ENCODE data around the gene HES2. TPM values are rescaled to one million over a fixed set of nuclear protein-coding genes. Genes with fewer than 3 reads are reported as not detected.
"Not testable (repeated sequence)": the region's sequence is repeated elsewhere in the genome, so short reads cannot be mapped to it uniquely, and the experiment has no call there.

Gene HES2
- total and polyA plus RNA-seq, 2 donors (not counting 1 experiment from before 2014, with no cell fraction given): 0.50 TPM; not detected in 1

DNA sequence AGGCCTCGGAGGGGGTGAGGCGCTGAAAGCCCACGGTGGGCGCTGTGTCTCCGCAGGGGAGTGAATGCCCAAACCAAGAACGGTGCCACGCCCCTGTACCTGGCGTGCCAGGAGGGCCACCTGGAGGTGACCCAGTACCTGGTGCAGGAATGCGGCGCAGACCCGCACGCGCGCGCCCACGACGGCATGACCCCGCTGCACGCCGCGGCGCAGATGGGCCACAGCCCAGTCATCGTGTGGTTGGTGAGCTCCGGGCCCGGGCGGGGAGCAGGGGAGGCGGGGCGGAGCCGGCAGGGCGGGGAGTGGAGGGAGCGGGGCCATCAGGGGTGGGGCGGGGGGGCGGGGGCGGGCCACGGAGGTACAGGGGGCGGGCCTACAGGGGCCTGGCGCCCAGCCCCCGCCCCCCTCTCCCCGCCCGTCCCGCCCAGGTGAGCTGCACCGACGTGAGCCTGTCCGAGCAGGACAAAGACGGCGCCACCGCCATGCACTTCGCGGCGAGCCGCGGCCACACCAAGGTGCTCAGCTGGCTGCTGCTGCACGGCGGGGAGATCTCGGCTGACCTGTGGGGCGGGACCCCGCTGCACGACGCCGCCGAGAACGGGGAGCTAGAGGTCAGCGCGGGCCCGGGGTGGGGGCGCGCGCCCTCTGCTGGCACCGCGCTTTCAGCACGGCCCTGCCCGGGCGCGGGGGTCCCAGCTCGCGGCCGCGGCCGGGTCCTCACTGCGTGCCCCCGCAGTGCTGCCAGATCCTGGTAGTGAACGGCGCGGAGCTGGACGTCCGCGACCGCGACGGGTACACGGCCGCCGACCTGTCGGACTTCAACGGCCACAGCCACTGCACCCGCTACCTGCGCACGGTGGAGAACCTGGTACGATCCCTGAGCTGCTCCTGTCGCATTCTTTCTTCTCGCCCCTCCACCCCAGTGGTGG is 20.7 kb upstream of the HES2 start:
- Histone ChIP-seq H3K9ac (ENCODE audit: insufficient read depth, low read length) (no peak overlapping the region), H3K4me1 (ENCODE audit: control insufficient read depth, extremely low read depth, insufficient read depth, low read length) (no peaks in the 10 kb centered on the region), H3K4me2 (ENCODE audit: extremely low read depth, insufficient read depth, low read length) (no peak overlapping the region), H4K20me1 (ENCODE audit: control insufficient read depth, extremely low read depth, insufficient read depth, low read length) (no peaks in the 10 kb centered on the region), H3K79me2 (ENCODE audit: control insufficient read depth, insufficient read depth, low read length) (no peaks in the 10 kb centered on the region), H2AFZ (ENCODE audit: low read length) (no peak overlapping the region), H3K27me3 (ENCODE audit: control insufficient read depth, insufficient read depth, low read length) (peaks cover 4% of the 10 kb centered on the region), H3K36me3 (ENCODE audit: control insufficient read depth, insufficient read depth, low read length) (no peaks in the 10 kb centered on the region), H3K9me3 (ENCODE audit: control insufficient read depth, insufficient read depth, low read depth, low read length) (no peaks in the 10 kb centered on the region), H3K4me3 (replicated peaks in 1 of 4; ENCODE audit: control extremely low read depth in 1 of 4, insufficient read depth in 1 of 4, low read depth in 3 of 4, low read length in 4 of 4) (no peak overlapping the region), H3K27ac (ENCODE audit: insufficient read depth, low read length) (no peak overlapping the region)
- DNase-seq (ENCODE audit: low read depth in 2 of 2): peak; percentile 26 to 43
- TF ChIP-seq, protein P1, sequence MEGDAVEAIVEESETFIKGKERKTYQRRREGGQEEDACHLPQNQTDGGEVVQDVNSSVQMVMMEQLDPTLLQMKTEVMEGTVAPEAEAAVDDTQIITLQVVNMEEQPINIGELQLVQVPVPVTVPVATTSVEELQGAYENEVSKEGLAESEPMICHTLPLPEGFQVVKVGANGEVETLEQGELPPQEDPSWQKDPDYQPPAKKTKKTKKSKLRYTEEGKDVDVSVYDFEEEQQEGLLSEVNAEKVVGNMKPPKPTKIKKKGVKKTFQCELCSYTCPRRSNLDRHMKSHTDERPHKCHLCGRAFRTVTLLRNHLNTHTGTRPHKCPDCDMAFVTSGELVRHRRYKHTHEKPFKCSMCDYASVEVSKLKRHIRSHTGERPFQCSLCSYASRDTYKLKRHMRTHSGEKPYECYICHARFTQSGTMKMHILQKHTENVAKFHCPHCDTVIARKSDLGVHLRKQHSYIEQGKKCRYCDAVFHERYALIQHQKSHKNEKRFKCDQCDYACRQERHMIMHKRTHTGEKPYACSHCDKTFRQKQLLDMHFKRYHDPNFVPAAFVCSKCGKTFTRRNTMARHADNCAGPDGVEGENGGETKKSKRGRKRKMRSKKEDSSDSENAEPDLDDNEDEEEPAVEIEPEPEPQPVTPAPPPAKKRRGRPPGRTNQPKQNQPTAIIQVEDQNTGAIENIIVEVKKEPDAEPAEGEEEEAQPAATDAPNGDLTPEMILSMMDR (conservative IDR thresholded peaks at IDR 0.05 in 1 of 2, IDR thresholded peaks at IDR 0.05 in 1 of 2; ENCODE audit: low read depth in 1 of 2, low read length in 2 of 2): no peak
- no peak for TF ChIP-seq EZH2 (IDR thresholded peaks at IDR 0.05; ENCODE audit: low read length, missing control alignments)

DNA sequence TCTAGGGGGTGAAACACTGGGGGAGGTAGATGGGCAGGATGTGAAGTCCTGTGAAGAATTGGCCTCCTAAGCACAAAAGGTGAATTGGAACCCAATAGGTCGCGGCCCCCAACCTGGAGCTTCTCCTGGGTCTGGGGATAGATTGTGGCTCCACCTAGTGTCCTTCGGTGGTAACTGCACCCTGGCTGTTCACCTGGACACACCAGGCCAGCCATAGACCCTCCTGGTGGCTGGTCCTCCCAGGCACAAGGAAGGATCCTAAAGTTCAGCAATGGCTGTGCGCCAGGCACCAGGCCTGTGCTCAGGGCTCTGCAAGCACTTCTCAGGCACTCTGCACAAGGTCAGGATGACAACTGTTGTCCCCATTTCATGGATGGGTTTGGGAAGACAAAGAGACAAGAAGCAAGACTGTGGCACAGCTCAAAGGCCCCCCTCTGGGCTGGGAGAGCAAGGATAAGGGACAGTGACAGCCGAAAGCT is 18.4 kb upstream of the HES2 start:
- Histone ChIP-seq H3K9ac (ENCODE audit: insufficient read depth, low read length) (no peak overlapping the region), H3K27me3 (ENCODE audit: control insufficient read depth, insufficient read depth, low read length) (peaks cover 6% of the 10 kb centered on the region), H4K20me1 (ENCODE audit: control insufficient read depth, extremely low read depth, insufficient read depth, low read length) (no peaks in the 10 kb centered on the region), H3K9me3 (ENCODE audit: control insufficient read depth, insufficient read depth, low read depth, low read length) (no peaks in the 10 kb centered on the region), H3K27ac (ENCODE audit: insufficient read depth, low read length) (no peak overlapping the region), H3K79me2 (ENCODE audit: control insufficient read depth, insufficient read depth, low read length) (no peaks in the 10 kb centered on the region), H2AFZ (ENCODE audit: low read length) (no peak overlapping the region), H3K36me3 (ENCODE audit: control insufficient read depth, insufficient read depth, low read length) (no peaks in the 10 kb centered on the region), H3K4me2 (ENCODE audit: extremely low read depth, insufficient read depth, low read length) (no peak overlapping the region), H3K4me3 (replicated peaks in 1 of 4; ENCODE audit: control extremely low read depth in 1 of 4, insufficient read depth in 1 of 4, low read depth in 3 of 4, low read length in 4 of 4) (no peak overlapping the region), H3K4me1 (ENCODE audit: control insufficient read depth, extremely low read depth, insufficient read depth, low read length) (no peaks in the 10 kb centered on the region)
- peak; percentile 26 to 34 for DNase-seq (ENCODE audit: low read depth in 2 of 2)
- TF ChIP-seq, protein P1 (conservative IDR thresholded peaks at IDR 0.05 in 1 of 2, IDR thresholded peaks at IDR 0.05 in 1 of 2; ENCODE audit: low read depth in 1 of 2, low read length in 2 of 2): peak; percentile 87 to 93
- TF ChIP-seq EZH2 (IDR thresholded peaks at IDR 0.05; ENCODE audit: low read length, missing control alignments): no peak

DNA sequence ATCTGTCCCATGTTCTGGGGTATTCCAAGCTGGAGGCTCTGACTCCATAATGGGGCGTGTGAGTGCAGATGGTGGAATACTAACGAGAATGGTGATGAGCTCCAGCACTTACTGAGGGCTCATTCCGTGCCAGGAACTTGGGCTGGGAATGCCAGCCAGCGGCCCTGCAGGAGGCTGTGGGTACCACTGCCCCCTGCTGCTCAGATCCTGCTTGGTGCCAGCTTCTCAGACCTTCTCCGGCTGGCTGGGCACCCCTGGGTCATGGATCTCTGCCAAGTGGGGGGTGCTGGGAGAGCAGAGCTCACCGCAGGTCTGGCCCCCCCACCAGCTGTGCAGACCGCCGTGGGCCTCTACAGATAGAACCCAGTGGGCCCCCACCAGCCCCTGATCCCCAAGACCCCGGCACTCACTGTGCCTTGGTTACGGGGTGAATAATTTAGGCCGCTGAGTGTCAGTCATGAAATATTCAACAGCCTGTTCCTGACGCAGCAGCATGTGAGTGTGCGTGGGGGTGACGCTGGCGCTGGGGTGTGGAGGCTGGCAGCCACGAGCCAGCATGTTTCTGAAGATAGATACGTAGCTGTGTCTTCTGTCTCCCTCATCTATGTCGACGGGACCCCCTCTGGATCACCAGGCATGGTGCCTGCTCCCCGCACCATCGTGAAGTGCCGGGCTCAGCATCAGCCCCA is 17.4 kb upstream of the HES2 start:
- H2AFZ ChIP-seq (ENCODE audit: low read length); H3K4me3 ChIP-seq (replicated peaks in 1 of 4; ENCODE audit: control extremely low read depth in 1 of 4, insufficient read depth in 1 of 4, low read depth in 3 of 4, low read length in 4 of 4); H4K20me1 ChIP-seq (ENCODE audit: control insufficient read depth, extremely low read depth, insufficient read depth, low read length); H3K9ac ChIP-seq (ENCODE audit: insufficient read depth, low read length); H3K79me2 ChIP-seq (ENCODE audit: control insufficient read depth, insufficient read depth, low read length); H3K36me3 ChIP-seq (ENCODE audit: control insufficient read depth, insufficient read depth, low read length); H3K27ac ChIP-seq (ENCODE audit: insufficient read depth, low read length); H3K4me1 ChIP-seq (ENCODE audit: control insufficient read depth, extremely low read depth, insufficient read depth, low read length); H3K27me3 ChIP-seq (ENCODE audit: control insufficient read depth, insufficient read depth, low read length); H3K9me3 ChIP-seq (ENCODE audit: control insufficient read depth, insufficient read depth, low read depth, low read length); H3K4me2 ChIP-seq (ENCODE audit: extremely low read depth, insufficient read depth, low read length): not testable (repeated sequence)
- peak in 1 of 2 donors; percentile 44 for DNase-seq (ENCODE audit: low read depth in 2 of 2)

DNA sequence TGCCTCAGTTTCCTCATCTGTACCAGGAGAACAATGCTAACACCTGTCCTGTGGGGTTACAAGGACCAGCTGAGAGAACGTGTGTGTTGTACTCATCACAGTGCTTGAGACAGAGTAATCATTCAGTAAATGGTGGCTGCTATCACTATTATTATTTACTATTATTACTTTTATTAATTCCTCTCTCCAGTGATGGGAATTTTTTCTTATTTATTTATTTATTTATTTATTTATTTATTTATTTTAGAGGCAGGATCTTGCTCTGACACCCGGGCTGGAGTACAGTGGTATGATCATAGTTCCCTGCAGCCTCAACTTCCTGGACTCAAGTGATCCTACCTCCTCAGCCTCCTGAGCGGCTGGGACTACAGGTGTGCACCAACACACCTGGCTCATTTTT is 16.6 kb upstream of the HES2 start:
- not testable (repeated sequence) for H3K27ac ChIP-seq (ENCODE audit: insufficient read depth, low read length); H3K9me3 ChIP-seq (ENCODE audit: control insufficient read depth, insufficient read depth, low read depth, low read length); H4K20me1 ChIP-seq (ENCODE audit: control insufficient read depth, extremely low read depth, insufficient read depth, low read length); H3K27me3 ChIP-seq (ENCODE audit: control insufficient read depth, insufficient read depth, low read length); DNase-seq (ENCODE audit: low read depth in 2 of 2); H3K4me1 ChIP-seq (ENCODE audit: control insufficient read depth, extremely low read depth, insufficient read depth, low read length); H3K36me3 ChIP-seq (ENCODE audit: control insufficient read depth, insufficient read depth, low read length); H3K4me3 ChIP-seq (replicated peaks in 1 of 4; ENCODE audit: control extremely low read depth in 1 of 4, insufficient read depth in 1 of 4, low read depth in 3 of 4, low read length in 4 of 4); H2AFZ ChIP-seq (ENCODE audit: low read length); H3K9ac ChIP-seq (ENCODE audit: insufficient read depth, low read length); H3K4me2 ChIP-seq (ENCODE audit: extremely low read depth, insufficient read depth, low read length); H3K79me2 ChIP-seq (ENCODE audit: control insufficient read depth, insufficient read depth, low read length)

All from fibroblast of lung (primary cell).